Bronchus fibroblast of lung (primary cell): ENCODE measurements around the gene MRNIP. TPM values are rescaled to one million over a fixed set of nuclear protein-coding genes. Genes with fewer than 3 reads are reported as not detected.

Experiments used
- total RNA-seq: library from RNA; depleted of rRNA; stranded (reverse); fragments of >200 nt; gene quantifications from 2 replicates; pipeline ENCODE4 v1.2.3, GENCODE V29; 2015

MRNIP gene
- 10.6 and 18.0 TPM in 2 replicates for total RNA-seq

GRCh38 chr5:179858586-179859427, at the start of gene MRNIP:
MRNIP (minus strand) TSS chr5:179858817; CDS start chr5:179858796, 21 bp downstream.

GRCh38 chr5:179907556-179908324, 49.1 kb upstream of the MRNIP start, which contains the start of gene TBC1D9B:
TBC1D9B (minus strand) TSS chr5:179907897; CDS start chr5:179907821, 76 bp downstream.

GRCh38 chr5:179820483-179821297, 37.9 kb downstream of the MRNIP start, which contains the start of gene SQSTM1:
SQSTM1 (plus strand) TSS chr5:179820905; CDS start chr5:179820937, 32 bp downstream.

GRCh38 chr5:179806250-179807048, 52.2 kb downstream of the MRNIP start, which contains the start of gene MGAT4B:
MGAT4B (minus strand) TSS chr5:179806866; CDS start chr5:179806583, 283 bp downstream.

GRCh38 chr5:179793468-179794139, 65.0 kb downstream of the MRNIP start, which contains the start of gene LTC4S:
LTC4S (plus strand) TSS chr5:179793986; CDS start chr5:179794081, 95 bp downstream.

Other genes starting within 250 kb of the MRNIP start
- gene HNRNPH1, start 235.1 kb downstream of the MRNIP start, total RNA-seq: 307 and 331 TPM in 2 replicates
- not detected in 2 replicates for gene CBY3, start 177.8 kb downstream of the MRNIP start, total RNA-seq
- 209 and 245 TPM in 2 replicates for gene CANX, start 159.8 kb downstream of the MRNIP start, total RNA-seq
- gene MAML1, start 126.0 kb downstream of the MRNIP start, total RNA-seq: 11.0 and 17.3 TPM in 2 replicates
- gene LTC4S, start 64.8 kb downstream of the MRNIP start, total RNA-seq: 1.6 and 3.4 TPM in 2 replicates
- gene MGAT4B, start 52.0 kb downstream of the MRNIP start, total RNA-seq: 92.6 and 97.2 TPM in 2 replicates
- 149 and 160 TPM in 2 replicates for gene SQSTM1, start 37.9 kb downstream of the MRNIP start, total RNA-seq
- 31.6 and 34.5 TPM in 2 replicates for gene TBC1D9B, start 49.1 kb upstream of the MRNIP start, total RNA-seq
- gene RNF130, start 212.9 kb upstream of the MRNIP start, total RNA-seq: 28.4 and 28.5 TPM in 2 replicates